NOMO-1 treated with dmso at 0.1 percent for 144 hours (cell line): Measurements from ENCODE around the gene SLCO1B1.
"Not testable (repeated sequence)": the region's sequence is repeated elsewhere in the genome, so short reads cannot be mapped to it uniquely, and the experiment has no call there.

ENCODE experiments used
- DNase-seq: peaks from one replicate; lab custom pipeline; 2025; ENCODE audit not compliant: unreplicated experiment; lab: John Stamatoyannopoulos, UW

SLCO1B1 gene, protein sequence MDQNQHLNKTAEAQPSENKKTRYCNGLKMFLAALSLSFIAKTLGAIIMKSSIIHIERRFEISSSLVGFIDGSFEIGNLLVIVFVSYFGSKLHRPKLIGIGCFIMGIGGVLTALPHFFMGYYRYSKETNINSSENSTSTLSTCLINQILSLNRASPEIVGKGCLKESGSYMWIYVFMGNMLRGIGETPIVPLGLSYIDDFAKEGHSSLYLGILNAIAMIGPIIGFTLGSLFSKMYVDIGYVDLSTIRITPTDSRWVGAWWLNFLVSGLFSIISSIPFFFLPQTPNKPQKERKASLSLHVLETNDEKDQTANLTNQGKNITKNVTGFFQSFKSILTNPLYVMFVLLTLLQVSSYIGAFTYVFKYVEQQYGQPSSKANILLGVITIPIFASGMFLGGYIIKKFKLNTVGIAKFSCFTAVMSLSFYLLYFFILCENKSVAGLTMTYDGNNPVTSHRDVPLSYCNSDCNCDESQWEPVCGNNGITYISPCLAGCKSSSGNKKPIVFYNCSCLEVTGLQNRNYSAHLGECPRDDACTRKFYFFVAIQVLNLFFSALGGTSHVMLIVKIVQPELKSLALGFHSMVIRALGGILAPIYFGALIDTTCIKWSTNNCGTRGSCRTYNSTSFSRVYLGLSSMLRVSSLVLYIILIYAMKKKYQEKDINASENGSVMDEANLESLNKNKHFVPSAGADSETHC

DNA sequence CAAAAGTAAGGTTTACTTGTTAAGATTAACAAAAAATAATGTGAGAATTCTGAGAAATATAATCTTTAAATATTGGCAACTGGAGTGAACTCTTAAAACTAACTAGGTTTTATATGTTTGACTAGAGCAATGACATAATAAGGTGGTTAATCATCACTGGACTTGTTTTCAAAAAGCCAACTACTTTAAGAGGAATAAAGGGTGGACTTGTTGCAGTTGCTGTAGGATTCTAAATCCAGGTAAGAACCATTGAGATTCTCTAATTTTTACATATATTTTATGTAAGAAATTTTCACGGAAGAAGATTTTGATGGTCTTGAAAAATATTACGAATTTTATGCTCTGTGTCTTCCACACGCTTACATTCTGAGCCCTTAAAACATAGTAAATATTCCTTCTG is at the start of gene SLCO1B1:
SLCO1B1 (plus strand) TSS at position 197 of the 400 bp plus-strand sequence. CDS start 10,381 bp downstream, outside the sequence.
- DNase-seq: no peak

DNA sequence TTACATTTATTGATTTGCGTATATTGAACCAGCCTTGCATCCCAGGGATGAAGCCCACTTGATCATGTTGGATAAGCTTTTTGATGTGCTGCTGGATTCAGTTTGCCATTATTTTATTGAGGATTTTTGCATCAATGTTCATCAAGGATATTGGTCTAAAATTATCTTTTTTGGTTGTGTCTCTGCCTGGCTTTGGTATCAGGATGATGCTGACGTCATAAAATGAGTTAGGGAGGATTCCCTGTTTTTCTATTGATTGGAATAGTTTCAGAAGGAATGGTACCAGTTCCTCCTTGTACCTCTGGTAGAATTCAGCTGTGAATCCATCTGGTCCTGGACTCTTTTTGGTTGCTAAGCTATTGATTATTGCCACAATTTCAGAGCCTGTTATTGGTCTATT is 46.2 kb upstream of the SLCO1B1 start:
- DNase-seq: not testable (repeated sequence)

DNA sequence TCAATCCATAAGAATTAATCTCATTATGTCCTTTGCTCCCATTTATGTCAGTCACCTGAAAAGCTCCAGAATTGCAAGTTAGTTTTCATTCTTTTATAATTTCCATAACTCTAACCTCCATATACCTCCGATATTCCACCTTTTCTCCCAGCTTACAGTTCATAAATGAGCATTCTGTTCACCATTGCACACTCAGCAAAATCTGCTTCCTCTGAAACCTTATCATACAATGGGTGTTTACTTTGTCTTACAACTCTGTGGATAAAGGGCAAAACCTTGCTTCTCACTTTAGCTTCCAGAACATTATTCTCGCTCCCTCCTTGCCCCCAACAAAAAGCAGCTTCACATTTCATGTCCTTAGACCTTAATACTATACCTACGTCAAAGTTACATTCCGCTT is 19.3 kb upstream of the SLCO1B1 start:
- no peak for DNase-seq

DNA sequence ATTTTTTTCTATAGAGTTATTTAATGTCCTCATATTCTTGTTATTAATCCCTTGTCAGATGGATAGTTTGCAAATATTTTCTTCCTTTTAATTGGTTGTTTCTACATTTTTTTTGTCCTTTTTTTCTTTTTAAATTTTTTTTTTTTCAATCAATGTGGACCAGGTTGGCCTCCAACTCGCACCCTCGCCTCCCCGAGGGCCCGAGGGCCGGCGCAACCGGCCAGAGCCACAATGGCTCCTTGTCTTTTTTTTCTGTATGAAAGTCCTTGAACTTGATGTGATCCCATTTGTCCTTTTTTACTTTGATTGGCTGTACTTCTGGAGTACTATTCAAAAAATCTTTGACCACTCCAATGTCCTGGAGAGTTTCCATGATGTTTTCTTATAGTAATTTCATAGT is 17.7 kb upstream of the SLCO1B1 start:
- no peak for DNase-seq

DNA sequence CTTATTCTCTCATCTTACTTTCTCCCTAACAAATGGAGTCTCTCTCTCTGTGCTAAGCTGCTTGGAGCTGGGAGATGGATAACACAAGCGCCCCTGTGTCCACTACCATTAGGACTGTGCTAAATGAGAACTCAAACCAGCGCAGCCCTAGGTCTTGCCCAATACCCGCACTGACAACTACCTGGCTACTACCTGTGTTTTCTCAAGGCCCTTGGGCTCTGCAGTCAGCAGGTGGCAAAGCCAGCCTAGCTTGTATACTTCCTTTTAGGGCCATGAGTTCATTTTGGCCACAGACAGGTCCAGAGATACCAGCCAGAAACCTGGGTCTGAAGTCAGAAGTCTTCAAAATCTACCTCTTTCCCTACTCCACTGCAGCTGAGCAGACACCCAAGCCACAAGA is 13.0 kb upstream of the SLCO1B1 start:
- DNase-seq: no peak

DNA sequence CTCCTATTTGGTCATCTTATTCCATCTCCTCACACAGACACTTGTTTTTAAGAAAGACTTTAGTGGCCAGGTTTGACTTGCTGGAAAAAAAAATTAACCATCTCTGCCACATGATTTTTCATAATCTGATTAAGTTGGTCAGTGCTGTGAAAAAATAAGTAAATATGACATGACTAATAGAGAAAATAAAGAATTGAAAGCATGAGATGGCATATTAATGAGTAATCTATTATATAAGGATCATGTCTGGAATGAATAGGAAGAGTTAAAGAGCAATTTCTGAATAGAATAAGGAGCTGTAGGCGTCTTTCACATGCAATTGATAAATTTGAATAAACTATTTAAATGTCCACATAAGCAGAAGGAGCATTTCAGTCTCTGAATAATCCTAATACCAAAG is 12.2 kb upstream of the SLCO1B1 start:
- DNase-seq: no peak

DNA sequence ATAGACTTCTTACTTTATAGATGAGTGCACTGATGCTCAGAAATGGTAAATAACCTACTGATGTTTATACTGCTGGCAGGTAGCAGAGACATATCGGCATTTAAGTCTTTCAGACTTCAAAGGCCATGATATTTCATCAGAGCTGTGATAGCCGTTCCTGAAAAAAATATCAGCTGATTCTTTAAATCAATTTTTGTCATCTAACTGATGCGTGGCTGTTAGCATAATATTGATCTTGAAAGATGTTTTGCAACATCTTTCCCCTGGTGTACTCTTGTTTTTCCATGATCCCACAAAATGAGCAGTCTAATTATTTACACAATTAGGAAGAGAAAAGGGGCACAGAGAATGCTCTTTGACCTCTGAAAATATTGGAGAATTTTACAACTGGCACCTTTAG is 1.6 kb upstream of the SLCO1B1 start:
- DNase-seq: no peak

DNA sequence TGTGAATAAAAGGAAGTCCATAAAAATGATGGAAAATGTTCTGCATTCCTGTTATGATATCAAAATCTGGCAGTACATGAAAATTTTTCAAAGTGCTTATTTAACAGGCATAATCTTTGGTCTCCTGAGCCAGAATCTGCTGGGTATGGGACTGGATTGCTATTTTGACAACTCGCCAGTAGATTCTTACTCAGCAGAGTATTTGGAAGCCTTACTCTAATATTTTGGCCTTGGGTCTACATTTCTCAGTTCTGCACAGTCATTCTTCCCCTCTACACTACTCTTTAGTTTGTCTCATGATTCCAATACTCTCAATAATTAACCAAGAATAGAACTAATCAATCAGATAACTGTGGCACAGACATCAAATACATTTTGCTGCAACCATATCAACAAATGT is 1.1 kb upstream of the SLCO1B1 start:
- DNase-seq: no peak

DNA sequence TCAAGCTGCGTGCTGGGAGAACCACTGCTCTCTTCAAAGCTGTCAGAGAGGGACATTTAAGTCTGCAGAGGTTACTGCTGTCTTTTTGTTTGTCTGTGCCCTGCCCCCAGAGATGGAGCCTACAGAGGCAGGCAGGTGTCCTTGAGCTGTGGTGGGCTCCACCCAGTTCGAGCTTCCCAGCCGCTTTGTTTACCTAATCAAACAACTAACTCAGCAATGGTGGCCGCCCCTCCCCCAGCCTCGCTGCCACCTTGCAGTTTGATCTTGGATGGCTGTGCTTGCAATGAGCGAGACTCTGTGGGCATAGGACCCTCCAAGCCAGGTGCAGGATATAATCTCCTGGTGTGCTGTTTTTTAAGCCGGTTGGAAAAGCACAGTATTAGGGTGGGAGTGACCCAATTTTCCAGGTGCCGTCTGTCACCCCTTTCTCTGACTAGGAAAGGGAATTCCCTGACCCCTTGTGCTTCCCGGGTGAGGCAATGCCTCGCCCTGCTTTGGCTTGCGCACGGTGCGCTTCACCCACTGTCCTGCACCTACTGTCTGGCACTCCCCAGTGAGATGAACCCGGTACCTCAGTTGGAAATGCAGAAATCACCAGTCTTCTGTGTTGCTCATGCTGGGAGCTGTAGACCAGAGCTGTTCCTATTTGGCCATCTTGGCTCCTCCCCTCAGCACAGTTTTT is 6.5 kb downstream of the SLCO1B1 start:
- not testable (repeated sequence) for DNase-seq

DNA sequence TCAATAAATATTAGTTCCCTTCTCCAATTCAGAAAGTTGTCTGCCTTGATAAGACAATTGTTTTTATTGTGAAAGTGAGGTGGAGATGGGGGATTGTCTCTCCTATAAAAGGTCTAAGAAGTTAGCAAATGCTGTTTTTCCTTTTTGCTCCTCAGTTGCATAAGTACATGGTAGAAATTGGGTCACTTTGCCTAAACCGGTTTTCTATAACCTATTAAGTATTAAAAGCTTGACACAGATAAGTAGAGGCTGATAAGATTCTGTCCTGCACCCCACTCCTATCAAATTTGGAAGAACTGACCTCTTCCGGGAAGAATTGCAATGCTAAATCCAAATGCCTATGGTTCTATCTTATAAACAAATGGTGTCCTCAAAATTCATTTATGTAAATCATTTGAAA is 7.0 kb downstream of the SLCO1B1 start:
- DNase-seq: no peak

DNA sequence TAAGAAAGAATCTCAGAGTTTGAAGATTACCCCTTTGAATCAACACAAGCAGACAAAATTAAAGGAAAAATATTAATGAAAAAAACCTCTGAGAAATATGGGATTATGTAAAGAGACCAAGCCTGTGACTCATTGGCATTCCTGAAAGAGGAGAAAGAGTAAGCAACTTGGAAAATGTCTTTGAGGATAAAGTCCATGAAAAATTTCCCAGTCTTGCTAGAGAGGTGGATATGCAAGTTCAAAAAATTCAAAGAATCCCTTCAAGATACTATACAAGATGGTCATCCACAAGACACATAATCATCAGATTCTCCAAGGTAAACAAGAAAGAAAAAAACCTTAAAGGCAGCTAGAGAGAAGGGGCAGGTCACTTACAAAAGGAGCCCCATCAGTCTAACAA is 13.3 kb downstream of the SLCO1B1 start:
- DNase-seq: no peak

DNA sequence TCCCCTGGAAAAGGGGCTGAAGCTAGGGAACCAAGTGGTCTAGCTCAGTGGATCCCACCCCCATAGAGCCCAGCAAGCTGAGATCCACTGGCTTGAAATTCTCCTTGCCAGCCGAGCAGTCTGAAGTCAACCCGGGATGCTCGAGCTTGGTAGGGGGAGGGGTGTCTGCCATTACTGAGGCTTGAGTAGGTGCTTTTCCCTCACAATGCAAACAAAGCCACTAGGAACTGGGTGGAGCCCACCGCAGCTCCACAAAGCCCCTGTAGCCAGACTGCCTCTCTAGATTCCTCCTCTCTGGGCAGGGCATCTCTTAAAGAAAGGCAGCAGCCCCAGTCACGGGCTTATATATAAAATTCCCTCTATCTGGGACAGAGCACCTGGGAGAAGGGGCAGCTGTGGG is 18.9 kb downstream of the SLCO1B1 start:
- not testable (repeated sequence) for DNase-seq

DNA sequence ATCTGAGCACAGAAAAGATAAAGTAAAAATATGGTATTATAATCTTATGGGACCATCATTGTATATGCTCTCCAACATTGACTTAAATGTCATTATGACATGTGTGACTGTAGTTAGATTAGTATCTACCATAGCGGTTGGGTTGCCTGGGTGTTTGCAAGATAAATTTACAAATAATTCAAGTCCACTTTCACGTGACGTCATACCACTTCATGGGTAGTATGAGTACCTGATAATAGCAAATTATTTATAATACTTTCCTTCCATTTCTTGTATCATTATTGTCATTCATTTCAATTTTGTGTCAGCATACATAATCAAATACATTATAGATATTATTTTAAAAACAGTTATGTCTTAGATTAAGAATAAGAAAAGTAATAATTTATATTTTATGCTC is 20.2 kb downstream of the SLCO1B1 start:
- no peak for DNase-seq

DNA sequence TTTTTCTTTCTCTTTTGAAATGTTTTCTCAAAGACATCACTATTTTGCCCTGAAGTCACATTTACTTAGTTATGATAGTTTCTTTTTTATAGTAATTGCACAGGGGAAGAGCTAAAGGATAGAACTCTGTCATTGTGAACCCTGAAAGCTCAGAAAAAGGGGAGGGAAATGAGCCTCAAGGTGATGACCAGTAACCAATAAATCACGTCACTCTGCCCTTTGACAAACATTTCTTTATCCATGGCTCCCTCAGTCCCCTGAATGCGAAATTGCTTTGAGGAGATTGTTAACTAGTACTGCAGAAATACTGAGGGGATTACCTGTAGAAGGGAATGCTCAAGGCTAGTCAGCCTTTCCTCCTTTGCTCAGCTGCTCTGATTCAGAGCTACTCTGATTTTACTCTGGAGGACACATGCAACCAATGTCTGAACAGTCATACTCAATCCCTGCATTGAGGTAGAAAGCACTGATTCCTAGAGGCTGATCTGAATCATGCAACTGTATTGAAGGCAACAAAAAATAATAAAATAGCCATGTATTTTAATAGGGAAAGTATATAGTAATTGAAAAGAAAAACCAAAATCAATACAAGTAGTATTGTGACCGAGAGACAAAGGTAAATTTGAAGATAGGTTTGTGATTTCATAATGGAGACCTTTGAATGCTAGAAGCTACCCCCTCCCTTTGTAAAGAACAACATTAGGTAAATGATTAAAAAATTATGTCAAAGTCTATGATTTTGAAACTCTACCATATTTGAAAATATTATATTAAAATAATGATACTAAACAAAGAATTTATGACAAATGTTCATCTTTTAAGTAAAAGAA is 24.7 kb downstream of the SLCO1B1 start:
- no peak for DNase-seq

DNA sequence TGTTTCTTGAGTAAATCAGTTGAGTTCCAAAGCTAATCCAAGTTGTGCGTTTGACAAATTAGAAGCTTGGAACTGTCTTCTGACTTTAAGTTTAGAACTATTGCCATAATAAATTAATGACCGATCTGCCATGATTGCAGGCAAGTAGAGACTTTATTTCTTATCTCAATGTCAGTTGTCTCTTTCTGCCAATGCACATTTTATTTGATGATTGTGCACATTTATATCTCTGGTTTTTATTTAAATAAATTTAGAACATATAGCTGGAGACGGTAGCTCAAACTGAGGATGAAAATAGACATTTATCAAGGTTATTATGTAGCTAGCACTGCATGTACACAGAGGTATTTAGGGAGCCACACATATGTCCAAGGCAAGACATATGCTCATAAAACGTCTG is 34.1 kb downstream of the SLCO1B1 start:
- no peak for DNase-seq

DNA sequence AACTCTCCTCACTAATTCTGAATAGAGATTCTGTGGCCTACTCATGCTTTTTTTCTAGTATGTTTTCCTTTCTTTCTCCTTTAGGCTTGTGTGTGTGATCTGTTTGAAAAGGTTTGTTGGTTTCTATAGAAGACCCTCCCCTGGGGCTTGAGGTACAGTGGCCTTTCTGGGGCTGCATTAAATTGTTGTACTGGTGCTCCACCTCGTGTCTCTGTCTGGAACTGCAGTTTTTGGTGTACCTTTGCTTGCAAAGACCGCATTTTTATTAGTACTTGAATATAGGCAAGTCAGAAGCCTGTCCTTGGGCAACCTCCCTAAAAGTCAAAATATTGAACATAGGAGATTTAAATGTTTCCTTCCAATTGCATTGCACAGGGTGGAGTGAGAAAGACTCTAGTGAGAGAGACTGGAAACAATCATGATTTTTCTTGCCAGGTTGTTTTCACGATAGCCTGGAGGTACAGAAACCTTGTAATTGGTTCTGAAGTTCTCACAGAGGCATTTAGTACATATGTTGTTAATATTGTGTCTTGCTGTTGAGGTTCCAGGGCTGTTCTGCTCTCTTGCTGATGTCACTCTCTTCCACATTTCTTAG is 39.0 kb downstream of the SLCO1B1 start:
- DNase-seq: no peak

DNA sequence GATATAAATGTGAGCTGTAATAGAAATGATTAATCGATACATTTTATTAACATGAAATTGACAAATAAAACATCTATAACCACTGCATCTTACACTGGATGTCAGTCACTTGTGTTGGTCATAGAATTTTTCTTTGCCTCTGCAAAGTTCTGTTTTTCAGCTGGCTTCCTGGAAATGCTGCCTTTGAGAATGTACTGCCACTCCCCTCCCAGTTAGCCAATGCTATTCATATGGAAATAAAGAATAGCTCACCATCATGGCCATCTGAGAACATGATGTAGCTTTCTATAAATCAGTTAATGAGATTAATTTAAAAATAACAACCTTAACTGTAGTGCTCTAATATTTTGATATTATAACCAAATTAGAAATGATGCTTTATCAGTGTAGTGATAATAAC is 41.1 kb downstream of the SLCO1B1 start:
- DNase-seq: no peak

DNA sequence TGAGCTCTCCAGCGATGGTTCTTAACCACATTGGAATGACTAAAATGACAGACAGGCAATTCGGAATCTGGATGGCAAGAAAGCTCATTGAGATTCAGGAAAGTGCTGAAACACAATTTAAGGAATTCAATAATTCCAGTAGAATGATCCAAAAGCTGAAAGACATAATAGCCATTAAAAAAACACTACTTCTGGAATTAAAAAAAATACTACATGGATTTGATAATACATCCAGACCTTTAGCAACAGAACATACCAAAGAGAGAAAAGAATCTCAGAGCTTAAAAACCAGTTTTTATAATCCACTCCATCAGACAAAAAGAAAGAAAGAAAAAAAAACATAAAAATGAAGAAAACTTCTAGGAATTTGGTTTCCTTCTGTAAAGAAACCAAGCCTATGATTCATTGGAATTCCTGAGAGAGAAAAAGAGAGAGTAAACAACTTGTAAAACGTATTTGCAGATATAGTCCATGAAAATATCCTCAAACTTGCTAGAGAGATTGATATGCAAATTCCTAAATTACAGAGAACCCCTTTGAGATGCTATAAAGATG is 52.8 kb downstream of the SLCO1B1 start:
- DNase-seq: no peak

DNA sequence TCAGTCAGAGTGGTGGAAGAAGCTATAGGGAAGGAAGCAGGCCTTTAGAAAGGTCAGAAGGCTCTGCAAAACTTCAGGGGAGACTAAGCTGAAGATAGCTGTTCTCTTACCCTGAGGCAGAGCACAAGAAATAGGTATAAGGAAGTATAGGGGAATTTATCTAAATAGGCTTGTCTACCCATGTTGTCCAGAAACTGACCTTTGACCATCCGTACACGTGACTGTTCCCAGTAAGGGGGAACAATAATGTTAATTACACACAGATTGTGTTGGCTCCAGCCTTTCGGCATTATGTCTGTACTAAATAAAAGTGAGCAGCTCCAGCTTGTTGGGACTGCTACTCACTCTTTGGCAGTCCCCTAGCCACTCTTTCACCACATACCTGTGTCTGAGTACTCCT is 59.0 kb downstream of the SLCO1B1 start:
- DNase-seq: no peak

DNA sequence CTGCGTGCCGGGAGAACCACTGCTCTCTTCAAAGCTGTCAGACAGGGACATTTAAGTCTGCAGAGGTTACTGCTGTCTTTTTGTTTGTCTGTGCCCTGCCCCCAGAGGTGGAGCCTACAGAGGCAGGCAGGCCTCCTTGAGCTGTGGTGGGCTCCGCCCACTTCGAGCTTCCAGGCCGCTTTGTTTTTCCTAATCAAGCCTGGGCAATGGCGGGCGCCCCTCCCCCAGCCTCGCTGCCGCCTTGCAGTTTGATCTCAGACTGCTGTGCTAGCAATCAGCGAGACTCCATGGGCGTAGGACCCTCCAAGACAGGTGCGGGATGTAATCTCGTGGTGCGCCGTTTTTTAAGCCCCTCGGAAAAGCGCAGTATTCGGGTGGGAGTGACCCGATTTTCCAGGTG is 83.4 kb downstream of the SLCO1B1 start:
- DNase-seq: not testable (repeated sequence)
